ENCODE measurements around the gene CHD9. TPM values are rescaled to one million over a fixed set of nuclear protein-coding genes. Genes with fewer than 3 reads are reported as not detected.

Gene CHD9
- total RNA-seq, 1 experiment from 2014 or later = 25.4 TPM

DNA sequence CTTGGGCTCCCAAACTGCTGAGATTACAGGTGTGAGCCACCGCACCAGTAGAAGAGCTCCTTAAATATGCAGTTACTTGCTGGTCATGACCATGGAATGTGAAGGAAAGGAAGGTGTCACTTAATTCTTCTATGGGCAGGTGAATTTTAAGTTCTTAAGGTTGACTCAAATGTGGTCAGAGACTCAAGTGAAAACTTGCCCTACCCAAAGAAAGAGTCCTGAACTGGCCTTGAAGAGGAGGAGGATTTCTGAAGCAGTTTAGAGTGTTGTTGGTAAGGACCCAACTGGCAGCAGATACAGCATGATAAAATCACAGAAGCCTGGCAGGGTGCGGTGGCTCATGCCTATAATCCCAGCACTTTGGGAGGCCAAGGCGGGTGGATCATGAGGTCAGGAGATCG, 29.4 kb downstream of the CHD9 start:
- no peak for TF ChIP-seq TCF7L2 (IDR thresholded peaks at IDR 0.05; ENCODE audit: low read depth, low read length)
- H3K36me3 ChIP-seq (ENCODE audit: control insufficient read depth, insufficient read depth, low read length) = no peaks in the 10 kb centered on the region
- ChIA-PET POLR2A (no interaction called here), CTCF (no interaction called here)
- no peaks in the 10 kb centered on the region for H3K9me3 ChIP-seq (ENCODE audit: control insufficient read depth, insufficient read depth, low read depth, low read length)
- no peaks in the 10 kb centered on the region for H3K4me1 ChIP-seq (ENCODE audit: control insufficient read depth, insufficient read depth, low read length)
- H3K27ac ChIP-seq (ENCODE audit: low read length) = no peak overlapping the region
- no TSS peak for BruUV-seq (replicated peaks)
- in situ Hi-C loops (cut with HindIII; ENCODE audit: low pct_unique_long_range_greater_than_20kb, low sequenced_read_pairs) = no loop called here
- no peak overlapping the region for H3K4me3 ChIP-seq (ENCODE audit: low read depth in 2 of 2, low read length in 2 of 2)
- no peaks in the 10 kb centered on the region for H3K27me3 ChIP-seq (ENCODE audit: control insufficient read depth, insufficient read depth, low read length)
- intact Hi-C loops (cut with micrococcal nuclease; ENCODE audit: unreplicated experiment) = no loop called here
- ATAC-seq (no peak), DNase-seq (ENCODE audit: low read depth, low spot score) (no peak)

DNA sequence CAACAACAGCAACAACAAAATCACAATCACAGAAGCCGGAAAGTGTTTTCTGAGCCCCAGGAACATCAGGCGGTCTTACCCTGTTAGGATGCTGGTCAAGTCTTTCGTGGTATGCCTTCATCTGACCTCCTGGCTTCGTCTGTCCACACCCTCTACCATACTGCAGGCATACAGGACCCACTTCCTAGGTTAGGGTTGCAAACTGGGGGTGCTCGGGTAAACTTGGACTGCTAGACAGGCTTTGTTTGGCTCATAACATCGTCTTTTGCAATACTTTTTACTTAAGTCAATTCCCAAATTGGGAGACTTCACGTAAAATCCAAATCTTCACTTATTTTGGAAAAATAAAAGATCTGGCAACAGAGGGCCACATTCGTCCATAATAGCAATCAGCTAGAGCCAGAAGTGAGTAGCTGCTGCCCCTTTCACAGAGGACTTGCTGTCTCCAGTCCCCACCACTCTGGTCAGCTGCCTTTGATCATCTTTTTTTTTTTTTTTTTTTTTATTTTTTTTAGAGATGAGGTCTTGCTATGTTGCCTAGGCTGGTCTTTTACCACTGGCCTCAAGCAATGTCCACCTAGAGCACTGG, 30.0 kb downstream of the CHD9 start:
- POLR2A ChIA-PET = no interaction called here
- CTCF ChIA-PET = no interaction called here
- H3K27me3 ChIP-seq (ENCODE audit: control insufficient read depth, insufficient read depth, low read length) = no peaks in the 10 kb centered on the region
- H3K4me3 ChIP-seq (ENCODE audit: low read depth in 2 of 2, low read length in 2 of 2) = no peak overlapping the region
- in situ Hi-C loops (cut with HindIII; ENCODE audit: low pct_unique_long_range_greater_than_20kb, low sequenced_read_pairs) (no loop called here), intact Hi-C loops (cut with micrococcal nuclease; ENCODE audit: unreplicated experiment) (no loop called here)
- TF ChIP-seq POLR2AphosphoS5 (IDR thresholded peaks at IDR 0.05; ENCODE audit: low read depth, low read length) (no peak), SIN3A (IDR thresholded peaks at IDR 0.05; ENCODE audit: borderline replicate concordance, insufficient read depth, low read depth, low read length) (no peak), TCF7L2 (IDR thresholded peaks at IDR 0.05; ENCODE audit: low read depth, low read length) (no peak)
- TF ChIP-seq, protein P1, sequence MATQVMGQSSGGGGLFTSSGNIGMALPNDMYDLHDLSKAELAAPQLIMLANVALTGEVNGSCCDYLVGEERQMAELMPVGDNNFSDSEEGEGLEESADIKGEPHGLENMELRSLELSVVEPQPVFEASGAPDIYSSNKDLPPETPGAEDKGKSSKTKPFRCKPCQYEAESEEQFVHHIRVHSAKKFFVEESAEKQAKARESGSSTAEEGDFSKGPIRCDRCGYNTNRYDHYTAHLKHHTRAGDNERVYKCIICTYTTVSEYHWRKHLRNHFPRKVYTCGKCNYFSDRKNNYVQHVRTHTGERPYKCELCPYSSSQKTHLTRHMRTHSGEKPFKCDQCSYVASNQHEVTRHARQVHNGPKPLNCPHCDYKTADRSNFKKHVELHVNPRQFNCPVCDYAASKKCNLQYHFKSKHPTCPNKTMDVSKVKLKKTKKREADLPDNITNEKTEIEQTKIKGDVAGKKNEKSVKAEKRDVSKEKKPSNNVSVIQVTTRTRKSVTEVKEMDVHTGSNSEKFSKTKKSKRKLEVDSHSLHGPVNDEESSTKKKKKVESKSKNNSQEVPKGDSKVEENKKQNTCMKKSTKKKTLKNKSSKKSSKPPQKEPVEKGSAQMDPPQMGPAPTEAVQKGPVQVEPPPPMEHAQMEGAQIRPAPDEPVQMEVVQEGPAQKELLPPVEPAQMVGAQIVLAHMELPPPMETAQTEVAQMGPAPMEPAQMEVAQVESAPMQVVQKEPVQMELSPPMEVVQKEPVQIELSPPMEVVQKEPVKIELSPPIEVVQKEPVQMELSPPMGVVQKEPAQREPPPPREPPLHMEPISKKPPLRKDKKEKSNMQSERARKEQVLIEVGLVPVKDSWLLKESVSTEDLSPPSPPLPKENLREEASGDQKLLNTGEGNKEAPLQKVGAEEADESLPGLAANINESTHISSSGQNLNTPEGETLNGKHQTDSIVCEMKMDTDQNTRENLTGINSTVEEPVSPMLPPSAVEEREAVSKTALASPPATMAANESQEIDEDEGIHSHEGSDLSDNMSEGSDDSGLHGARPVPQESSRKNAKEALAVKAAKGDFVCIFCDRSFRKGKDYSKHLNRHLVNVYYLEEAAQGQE (IDR thresholded peaks at IDR 0.05; ENCODE audit: insufficient read depth in 1 of 2, low read depth in 2 of 2, low read length in 1 of 2) = no peak
- TF ChIP-seq, protein P2, sequence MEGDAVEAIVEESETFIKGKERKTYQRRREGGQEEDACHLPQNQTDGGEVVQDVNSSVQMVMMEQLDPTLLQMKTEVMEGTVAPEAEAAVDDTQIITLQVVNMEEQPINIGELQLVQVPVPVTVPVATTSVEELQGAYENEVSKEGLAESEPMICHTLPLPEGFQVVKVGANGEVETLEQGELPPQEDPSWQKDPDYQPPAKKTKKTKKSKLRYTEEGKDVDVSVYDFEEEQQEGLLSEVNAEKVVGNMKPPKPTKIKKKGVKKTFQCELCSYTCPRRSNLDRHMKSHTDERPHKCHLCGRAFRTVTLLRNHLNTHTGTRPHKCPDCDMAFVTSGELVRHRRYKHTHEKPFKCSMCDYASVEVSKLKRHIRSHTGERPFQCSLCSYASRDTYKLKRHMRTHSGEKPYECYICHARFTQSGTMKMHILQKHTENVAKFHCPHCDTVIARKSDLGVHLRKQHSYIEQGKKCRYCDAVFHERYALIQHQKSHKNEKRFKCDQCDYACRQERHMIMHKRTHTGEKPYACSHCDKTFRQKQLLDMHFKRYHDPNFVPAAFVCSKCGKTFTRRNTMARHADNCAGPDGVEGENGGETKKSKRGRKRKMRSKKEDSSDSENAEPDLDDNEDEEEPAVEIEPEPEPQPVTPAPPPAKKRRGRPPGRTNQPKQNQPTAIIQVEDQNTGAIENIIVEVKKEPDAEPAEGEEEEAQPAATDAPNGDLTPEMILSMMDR (IDR thresholded peaks at IDR 0.05) = no peak
- no peak for DNase-seq (ENCODE audit: low read depth, low spot score)
- ATAC-seq = no peak
- no peaks in the 10 kb centered on the region for H3K36me3 ChIP-seq (ENCODE audit: control insufficient read depth, insufficient read depth, low read length)
- BruUV-seq (replicated peaks) = no TSS peak
- no peaks in the 10 kb centered on the region for H3K4me1 ChIP-seq (ENCODE audit: control insufficient read depth, insufficient read depth, low read length)
- H3K27ac ChIP-seq (ENCODE audit: low read length) = no peak overlapping the region
- H3K9me3 ChIP-seq (ENCODE audit: control insufficient read depth, insufficient read depth, low read depth, low read length) = no peaks in the 10 kb centered on the region

DNA sequence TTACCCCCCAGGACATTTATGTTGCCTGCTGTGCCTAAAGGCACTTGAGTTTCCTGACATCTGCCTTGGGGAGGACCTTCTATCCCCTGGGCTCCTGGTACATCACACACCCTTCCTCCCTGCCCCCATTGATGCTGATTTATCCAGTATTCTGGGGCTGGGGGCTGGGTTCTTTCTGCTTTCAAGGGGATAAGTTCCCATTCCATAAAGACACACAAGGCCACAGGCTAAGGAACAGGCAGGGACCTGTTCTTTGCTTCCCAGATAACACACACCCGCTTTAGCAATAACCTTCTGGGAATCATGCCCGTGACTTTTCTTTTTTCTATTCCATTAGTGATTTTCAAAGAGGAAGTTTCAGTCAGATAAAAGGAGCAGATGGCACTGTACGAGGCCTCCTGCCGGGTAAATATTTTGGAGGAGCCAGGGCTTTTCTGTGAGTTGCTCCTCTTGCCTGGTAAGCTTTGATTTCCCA, 30.6 kb downstream of the CHD9 start:
- CTCF ChIA-PET = no interaction called here
- no TSS peak for BruUV-seq (replicated peaks)
- DNase-seq (ENCODE audit: low read depth, low spot score) (no peak), ATAC-seq (no peak)
- Histone ChIP-seq H3K4me1 (ENCODE audit: control insufficient read depth, insufficient read depth, low read length) (no peaks in the 10 kb centered on the region), H3K27ac (ENCODE audit: low read length) (no peak overlapping the region), H3K9me3 (ENCODE audit: control insufficient read depth, insufficient read depth, low read depth, low read length) (no peaks in the 10 kb centered on the region), H3K36me3 (ENCODE audit: control insufficient read depth, insufficient read depth, low read length) (no peaks in the 10 kb centered on the region), H3K27me3 (ENCODE audit: control insufficient read depth, insufficient read depth, low read length) (no peaks in the 10 kb centered on the region), H3K4me3 (ENCODE audit: low read depth in 2 of 2, low read length in 2 of 2) (no peak overlapping the region)
- intact Hi-C loops (cut with micrococcal nuclease; ENCODE audit: unreplicated experiment) (no loop called here), in situ Hi-C loops (cut with HindIII; ENCODE audit: low pct_unique_long_range_greater_than_20kb, low sequenced_read_pairs) (no loop called here)
- TF ChIP-seq, protein P2 (IDR thresholded peaks at IDR 0.05) = no peak
- TF ChIP-seq TCF7L2 (IDR thresholded peaks at IDR 0.05; ENCODE audit: low read depth, low read length) (no peak), POLR2AphosphoS5 (IDR thresholded peaks at IDR 0.05; ENCODE audit: low read depth, low read length) (no peak), SIN3A (IDR thresholded peaks at IDR 0.05; ENCODE audit: borderline replicate concordance, insufficient read depth, low read depth, low read length) (no peak)
- TF ChIP-seq, protein P1 (IDR thresholded peaks at IDR 0.05; ENCODE audit: insufficient read depth in 1 of 2, low read depth in 2 of 2, low read length in 1 of 2) = no peak
- POLR2A ChIA-PET = no interaction called here
